Liver (tissue), 9 donors: ENCODE measurements around the gene TRAPPC10. TPM values are rescaled to one million over a fixed set of nuclear protein-coding genes. Genes with fewer than 3 reads are reported as not detected.

Experiments
- DNase-seq: peaks from one replicate; pipeline ENCODE4 v3.0.0-alpha.2; 2017; ENCODE audit warnings: low spot score
- H3K27ac ChIP-seq, 2 donors: one replicate each; pipeline ENCODE4 v1.7.0; 2013; ENCODE audit warnings: inconsistent platforms in 2 of 2, low read length in 2 of 2, control low read depth in 1 of 2, low read depth in 1 of 2, mild to moderate bottlenecking in 1 of 2
- H3K27me3 ChIP-seq, 4 donors: one replicate each; pipeline versions ENCODE4 v1.6.1 to v1.7.0; 2013; ENCODE audit warnings: low read length in 3 of 4, inconsistent platforms in 1 of 4, mild to moderate bottlenecking in 1 of 4, moderate library complexity in 1 of 4; ENCODE audit not compliant: control insufficient read depth in 4 of 4, insufficient read depth in 4 of 4
- H3K36me3 ChIP-seq, 4 donors: one replicate each; pipeline versions ENCODE4 v1.6.1 to v1.7.0; 2013; ENCODE audit warnings: low read length in 3 of 4, mild to moderate bottlenecking in 3 of 4, low read depth in 1 of 4, moderate library complexity in 1 of 4; ENCODE audit not compliant: control insufficient read depth in 4 of 4, insufficient read depth in 3 of 4
- H3K4me1 ChIP-seq, 4 donors: one replicate each; pipeline versions ENCODE4 v1.6.1 to v1.7.0; 2013; ENCODE audit warnings: low read length in 3 of 4, mild to moderate bottlenecking in 3 of 4, moderate library complexity in 1 of 4; ENCODE audit not compliant: control insufficient read depth in 4 of 4, insufficient read depth in 4 of 4
- H3K4me3 ChIP-seq, 3 donors: one replicate each; pipeline versions ENCODE4 v1.6.1 to v1.7.0; 2013; ENCODE audit warnings: low read length in 3 of 3, control low read depth in 1 of 3, low read depth in 1 of 3, mild to moderate bottlenecking in 1 of 3
- H3K9ac ChIP-seq, 2 donors: one replicate each; pipeline ENCODE4 v1.7.0; 2013; ENCODE audit warnings: low read length in 2 of 2, mild to moderate bottlenecking in 2 of 2, moderate library complexity in 2 of 2, control low read depth in 1 of 2, low read depth in 1 of 2
- H3K9me3 ChIP-seq, 4 donors: one replicate each; pipeline versions ENCODE4 v1.6.1 to v1.7.0; 2013; ENCODE audit warnings: low read length in 3 of 4; ENCODE audit not compliant: control insufficient read depth in 4 of 4
- ATF3 ChIP-seq: IDR thresholded peaks from 2 replicates; pipeline ENCODE4 v1.6.1; 2016; ENCODE audit warnings: antibody characterized with exemption
- CTCF ChIP-seq: fragments of 150-350 bp; IDR thresholded peaks from 2 replicates; pipeline ENCODE4 v1.5.1; 2017; ENCODE audit warnings: improper control_type of control experiment, low read depth, low read length; ENCODE audit not compliant: missing input control
- EGR1 ChIP-seq, 2 donors: IDR thresholded peaks; 2 replicates each; pipeline ENCODE4 v1.6.1; 2016 to 2018; ENCODE audit warnings: antibody characterized with exemption in 2 of 2, low read depth in 2 of 2
- FOXA1 ChIP-seq: IDR thresholded peaks from 2 replicates; pipeline ENCODE4 v1.6.1; 2016; ENCODE audit warnings: antibody characterized with exemption
- FOXA2 ChIP-seq: IDR thresholded peaks from 2 replicates; pipeline ENCODE4 v1.6.1; 2016; ENCODE audit warnings: antibody characterized with exemption
- HNF4A ChIP-seq, 2 donors: conservative IDR thresholded peaks; 2 replicates each; pipeline ENCODE4 v1.6.1; 2016; ENCODE audit warnings: antibody characterized with exemption in 2 of 2, mild to moderate bottlenecking in 2 of 2
- HNF4G ChIP-seq: IDR thresholded peaks from 2 replicates; pipeline ENCODE4 v1.6.1; 2016; ENCODE audit warnings: antibody characterized with exemption
- JUND ChIP-seq, 2 donors: IDR thresholded peaks; 2 replicates each; pipeline ENCODE4 v1.6.1; 2016; ENCODE audit warnings: antibody characterized with exemption in 2 of 2
- MAX ChIP-seq: IDR thresholded peaks from 2 replicates; pipeline ENCODE4 v1.6.1; 2016; ENCODE audit warnings: antibody characterized with exemption
- NR2F2 ChIP-seq: IDR thresholded peaks from 2 replicates; pipeline ENCODE4 v1.6.1; 2016; ENCODE audit warnings: antibody characterized with exemption
- REST ChIP-seq: IDR thresholded peaks from 2 replicates; pipeline ENCODE4 v1.6.1; 2016; ENCODE audit warnings: antibody characterized with exemption, mild to moderate bottlenecking
- RXRA ChIP-seq, 2 donors: IDR thresholded peaks; 2 replicates each; pipeline ENCODE4 v1.6.1; 2017 to 2018; ENCODE audit warnings: antibody characterized with exemption in 2 of 2, mild to moderate bottlenecking in 1 of 2
- SP1 ChIP-seq: IDR thresholded peaks from 2 replicates; pipeline ENCODE4 v1.6.1; 2018; ENCODE audit warnings: antibody characterized with exemption, mild to moderate bottlenecking
- YY1 ChIP-seq: IDR thresholded peaks from 2 replicates; pipeline ENCODE4 v1.6.1; 2016; ENCODE audit warnings: antibody characterized with exemption, mild to moderate bottlenecking
- ZBTB33 ChIP-seq: IDR thresholded peaks from 2 replicates; pipeline ENCODE4 v1.6.1; 2016; ENCODE audit warnings: antibody characterized with exemption
- WGBS: extraction: QIAGEN DNeasy Blood & Tissue Kit; methylation state at CpG from one replicate; pipeline ENCODE4 v1.1.7; 2013; 5-methylcytosine and 5-hydroxymethylcytosine counted together
- polyA plus RNA-seq, 2 donors: library from polyadenylated mRNA; stranded (reverse) in 1 of 2; unstranded in 1 of 2; fragments of 200-250 nt in 1 of 2; fragments of >200 nt in 1 of 2; fragmentation: Nextera tagmentation in 1 of 2; extraction: Ambion mirVana in 1 of 2; gene quantifications; one replicate each; pipeline versions ENCODE4 v1.2.1 to v1.2.3, GENCODE V29; 2013 to 2015
- total RNA-seq, 2 donors: library from RNA; depleted of rRNA; stranded (reverse); fragments of >200 nt; gene quantifications; one replicate each; pipeline ENCODE4 v1.2.3, GENCODE V29; 2014
- donor health status: healthy.
- donor health status: healthy.
- donor health status: healthy.
- donor health status: healthy.
- donor health status: healthy.

The TRAPPC10 gene
- total and polyA plus RNA-seq, 4 donors: 4.9 to 24.9 (median 11.9) TPM

GRCh38 chr21:44010429-44010828 is 1.7 kb upstream of the TRAPPC10 start:
- no peaks in the 10 kb centered on the region for H3K9me3 ChIP-seq
- H3K9ac ChIP-seq: no peak overlapping the region
- peaks cover 3 to 35% (median 26%) of the 10 kb centered on the region in 4 donors for H3K4me1 ChIP-seq
- no peak overlapping the region for H3K4me3 ChIP-seq
- DNase-seq: no peak
- no peak overlapping the region for H3K27ac ChIP-seq
- no peaks in the 10 kb centered on the region for H3K36me3 ChIP-seq
- H3K27me3 ChIP-seq: no peaks in the 10 kb centered on the region
- 69% methylated on average over 9 of the region's 9 CpGs for WGBS
- TF ChIP-seq REST: no peak
- TF ChIP-seq ATF3: no peak
- TF ChIP-seq YY1: no peak
- TF ChIP-seq FOXA2: no peak
- TF ChIP-seq SP1: no peak
- no peak for TF ChIP-seq JUND (IDR thresholded peaks at IDR 0.05)
- TF ChIP-seq FOXA1: no peak
- TF ChIP-seq HNF4A (conservative IDR thresholded peaks at IDR 0.05): no peak
- no peak for TF ChIP-seq ZBTB33
- no peak for TF ChIP-seq HNF4G
- no peak for TF ChIP-seq CTCF
- no peak for TF ChIP-seq NR2F2

GRCh38 chr21:44011123-44011522 is 986 bp upstream of the TRAPPC10 start:
- Histone ChIP-seq H3K27me3 (no peaks in the 10 kb centered on the region), H3K36me3 (no peaks in the 10 kb centered on the region), H3K9me3 (no peaks in the 10 kb centered on the region), H3K4me1 (peaks cover 8 to 35% (median 30%) of the 10 kb centered on the region in 4 donors), H3K4me3 (peak overlapping the region in 2 of 3 donors; percentile 85 to 100), H3K27ac (no peak overlapping the region), H3K9ac (peak overlapping the region in 1 of 2 donors; percentile 69)
- 87% methylated on average over 9 of the region's 9 CpGs for WGBS
- no peak for DNase-seq
- TF ChIP-seq REST: no peak
- TF ChIP-seq ATF3: no peak
- no peak for TF ChIP-seq EGR1 (IDR thresholded peaks at IDR 0.05; ENCODE audit: low read depth in 2 of 2)
- no peak for TF ChIP-seq NR2F2
- no peak for TF ChIP-seq MAX
- TF ChIP-seq HNF4G: no peak
- no peak for TF ChIP-seq FOXA2
- TF ChIP-seq FOXA1: no peak
- no peak for TF ChIP-seq YY1
- TF ChIP-seq SP1: no peak
- TF ChIP-seq JUND (IDR thresholded peaks at IDR 0.05): no peak
- no peak for TF ChIP-seq CTCF
- TF ChIP-seq RXRA (IDR thresholded peaks at IDR 0.05): no peak
